ENCODE measurements around the gene FCSK. TPM values are rescaled to one million over a fixed set of nuclear protein-coding genes. Genes with fewer than 3 reads are reported as not detected.
A peak's percentile ranks its signal among the peaks of the same experiment; 100 is the strongest.
"Not testable (repeated sequence)": the region's sequence is repeated elsewhere in the genome, so short reads cannot be mapped to it uniquely, and the experiment has no call there.

FCSK gene
- total RNA-seq, 1 donor from 2014 or later = 19.5 TPM

DNA sequence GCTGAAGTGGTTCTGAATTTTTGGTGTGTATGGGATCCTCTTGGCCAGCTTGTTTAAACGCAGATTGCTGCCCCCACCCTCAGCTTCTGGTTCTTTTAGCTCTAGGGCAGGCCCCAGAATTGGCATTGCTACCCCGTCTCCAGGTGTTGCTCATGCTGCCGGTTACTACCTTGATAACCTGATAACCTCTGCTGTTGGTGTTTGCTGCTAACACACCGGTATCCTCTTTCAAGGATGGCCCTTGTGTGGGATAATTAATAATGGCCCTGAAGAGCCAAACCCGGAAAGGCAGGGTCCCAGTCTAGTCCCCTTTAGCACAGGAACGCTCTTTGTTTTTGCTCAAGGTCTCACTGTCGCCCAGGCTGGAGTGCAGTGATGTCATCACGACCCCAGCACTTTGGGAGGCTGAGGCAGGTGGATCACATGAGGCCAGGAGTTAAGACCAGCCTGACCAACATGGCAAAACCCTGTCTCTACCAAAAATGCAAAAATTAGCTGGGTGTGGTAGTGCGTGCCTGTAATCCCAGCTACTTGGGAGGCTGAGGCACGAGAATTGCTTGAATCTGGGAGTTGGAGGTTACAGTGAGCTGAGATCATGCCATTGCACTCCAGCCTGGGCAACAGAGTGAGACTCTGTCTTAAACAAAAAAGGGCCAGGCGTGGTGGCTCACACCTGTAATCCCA lies 14.2 kb upstream of the FCSK start:
- H3K36me3 Mint-ChIP-seq = no peaks in the 10 kb centered on the region
- H3K27me3 Mint-ChIP-seq = peaks cover 5% of the 10 kb centered on the region
- H3K9me3 Mint-ChIP-seq = no peaks in the 10 kb centered on the region
- peak overlapping the region; percentile 96 for H3K4me3 Mint-ChIP-seq
- H3K4me1 Mint-ChIP-seq (ENCODE audit: unreplicated experiment) = peaks cover 28% of the 10 kb centered on the region
- DNase-seq (ENCODE audit: extremely low spot score, unreplicated experiment) = no peak
- TF ChIP-seq, protein P1, sequence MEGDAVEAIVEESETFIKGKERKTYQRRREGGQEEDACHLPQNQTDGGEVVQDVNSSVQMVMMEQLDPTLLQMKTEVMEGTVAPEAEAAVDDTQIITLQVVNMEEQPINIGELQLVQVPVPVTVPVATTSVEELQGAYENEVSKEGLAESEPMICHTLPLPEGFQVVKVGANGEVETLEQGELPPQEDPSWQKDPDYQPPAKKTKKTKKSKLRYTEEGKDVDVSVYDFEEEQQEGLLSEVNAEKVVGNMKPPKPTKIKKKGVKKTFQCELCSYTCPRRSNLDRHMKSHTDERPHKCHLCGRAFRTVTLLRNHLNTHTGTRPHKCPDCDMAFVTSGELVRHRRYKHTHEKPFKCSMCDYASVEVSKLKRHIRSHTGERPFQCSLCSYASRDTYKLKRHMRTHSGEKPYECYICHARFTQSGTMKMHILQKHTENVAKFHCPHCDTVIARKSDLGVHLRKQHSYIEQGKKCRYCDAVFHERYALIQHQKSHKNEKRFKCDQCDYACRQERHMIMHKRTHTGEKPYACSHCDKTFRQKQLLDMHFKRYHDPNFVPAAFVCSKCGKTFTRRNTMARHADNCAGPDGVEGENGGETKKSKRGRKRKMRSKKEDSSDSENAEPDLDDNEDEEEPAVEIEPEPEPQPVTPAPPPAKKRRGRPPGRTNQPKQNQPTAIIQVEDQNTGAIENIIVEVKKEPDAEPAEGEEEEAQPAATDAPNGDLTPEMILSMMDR (conservative IDR thresholded peaks at IDR 0.05) = no peak
- peak overlapping the region; percentile 11 for H3K27ac Mint-ChIP-seq

- H3K27ac Mint-ChIP-seq = no peak overlapping the region
- no peak for DNase-seq (ENCODE audit: extremely low spot score, unreplicated experiment)
- H3K9me3 Mint-ChIP-seq = no peaks in the 10 kb centered on the region
- no peaks in the 10 kb centered on the region for H3K36me3 Mint-ChIP-seq
- H3K4me1 Mint-ChIP-seq (ENCODE audit: unreplicated experiment) = peaks cover 24% of the 10 kb centered on the region
- TF ChIP-seq, protein P1 (conservative IDR thresholded peaks at IDR 0.05) = no peak
- peaks cover 5% of the 10 kb centered on the region for H3K27me3 Mint-ChIP-seq
- peak overlapping the region; percentile 57 for H3K4me3 Mint-ChIP-seq
Measured at GRCh38 chr16:70441406-70441990, 12.9 kb upstream of the FCSK start.

GRCh38 chr16:70442344-70442743 lies 12.1 kb upstream of the FCSK start:
- Mint-ChIP-seq H3K9me3 (no peaks in the 10 kb centered on the region), H3K27ac (no peak overlapping the region), H3K4me1 (ENCODE audit: unreplicated experiment) (peaks cover 16% of the 10 kb centered on the region), H3K27me3 (peaks cover 5% of the 10 kb centered on the region), H3K4me3 (no peak overlapping the region), H3K36me3 (no peaks in the 10 kb centered on the region)
- no peak for DNase-seq (ENCODE audit: extremely low spot score, unreplicated experiment)
- TF ChIP-seq, protein P1 (conservative IDR thresholded peaks at IDR 0.05) = no peak

- peaks cover 8% of the 10 kb centered on the region for H3K4me1 Mint-ChIP-seq (ENCODE audit: unreplicated experiment)
- H3K27me3 Mint-ChIP-seq = no peaks in the 10 kb centered on the region
- no peaks in the 10 kb centered on the region for H3K9me3 Mint-ChIP-seq
- DNase-seq (ENCODE audit: extremely low spot score, unreplicated experiment) = no peak
- no peak overlapping the region for H3K4me3 Mint-ChIP-seq
- no peak overlapping the region for H3K27ac Mint-ChIP-seq
- TF ChIP-seq, protein P1 (conservative IDR thresholded peaks at IDR 0.05) = no peak
- no peaks in the 10 kb centered on the region for H3K36me3 Mint-ChIP-seq
Measured at GRCh38 chr16:70444249-70445063, 9.9 kb upstream of the FCSK start.

- no peaks in the 10 kb centered on the region for H3K27me3 Mint-ChIP-seq
- H3K36me3 Mint-ChIP-seq = no peaks in the 10 kb centered on the region
- no peaks in the 10 kb centered on the region for H3K9me3 Mint-ChIP-seq
- H3K27ac Mint-ChIP-seq = no peak overlapping the region
- no peak for DNase-seq (ENCODE audit: extremely low spot score, unreplicated experiment)
- TF ChIP-seq, protein P1 (conservative IDR thresholded peaks at IDR 0.05) = no peak
- H3K4me3 Mint-ChIP-seq = no peak overlapping the region
- peaks cover 4% of the 10 kb centered on the region for H3K4me1 Mint-ChIP-seq (ENCODE audit: unreplicated experiment)
Measured at GRCh38 chr16:70448075-70448474, 6.3 kb upstream of the FCSK start.

GRCh38 chr16:70450142-70451003 lies 4.0 kb upstream of the FCSK start:
- H3K9me3 Mint-ChIP-seq; H3K4me1 Mint-ChIP-seq (ENCODE audit: unreplicated experiment); H3K27ac Mint-ChIP-seq; H3K36me3 Mint-ChIP-seq; DNase-seq (ENCODE audit: extremely low spot score, unreplicated experiment); H3K4me3 Mint-ChIP-seq; H3K27me3 Mint-ChIP-seq: not testable (repeated sequence)

DNA sequence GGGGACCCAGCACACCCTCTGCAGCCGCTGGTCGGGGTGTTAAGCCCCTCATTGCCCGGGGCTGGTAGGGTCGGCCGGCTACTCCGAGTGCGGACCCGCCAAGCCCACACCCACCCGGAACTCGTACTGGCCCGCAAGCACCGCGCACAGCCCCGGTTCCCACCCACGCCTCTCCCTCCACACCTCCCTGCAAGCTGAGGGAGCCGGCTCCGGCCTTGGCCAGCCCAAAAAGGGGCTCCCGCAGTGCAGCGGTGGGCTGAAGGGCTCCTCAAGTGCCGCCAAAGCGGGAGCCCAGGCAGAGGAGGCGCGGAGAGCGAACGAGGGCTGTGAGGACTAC lies 3.4 kb upstream of the FCSK start:
- not testable (repeated sequence) for H3K4me1 Mint-ChIP-seq (ENCODE audit: unreplicated experiment); H3K4me3 Mint-ChIP-seq; H3K27ac Mint-ChIP-seq; H3K9me3 Mint-ChIP-seq; DNase-seq (ENCODE audit: extremely low spot score, unreplicated experiment); H3K27me3 Mint-ChIP-seq; H3K36me3 Mint-ChIP-seq
